Measurements from ENCODE around the gene VSNL1.

DNA sequence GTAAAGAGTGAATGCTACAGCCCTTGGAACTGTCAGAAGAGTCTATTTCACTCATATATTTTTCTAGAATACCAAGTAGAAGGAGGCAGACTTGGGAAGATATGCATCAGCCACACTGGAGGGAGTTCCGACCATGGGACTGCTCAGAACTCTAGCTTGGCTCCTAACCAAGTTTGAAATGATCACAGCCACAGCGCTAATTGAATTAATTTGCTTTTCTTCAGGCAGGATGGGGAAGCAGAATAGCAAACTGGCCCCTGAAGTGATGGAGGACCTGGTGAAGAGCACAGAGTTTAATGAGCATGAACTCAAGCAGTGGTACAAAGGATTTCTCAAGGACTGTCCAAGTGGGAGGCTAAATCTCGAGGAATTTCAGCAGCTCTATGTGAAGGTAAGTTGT lies 51.4 kb downstream of the VSNL1 start:
- no peak for TF ChIP-seq ELF1 (IDR thresholded peaks at IDR 0.05)
- TF ChIP-seq RCOR1 (IDR thresholded peaks at IDR 0.05; ENCODE audit: low read length): no peak

Measured in SK-N-SH (cell line).